ENCODE data around the gene PPFIBP2. TPM values are rescaled to one million over a fixed set of nuclear protein-coding genes. Genes with fewer than 3 reads are reported as not detected.
A peak's percentile ranks its signal among the peaks of the same experiment; 100 is the strongest.

Gene PPFIBP2
- polyA plus RNA-seq, 2 of the 4 experiments (the other 2 are of a cell fraction): 13.4 to 32.5 TPM

- Histone ChIP-seq H3K4me1 (peaks cover 5% of the 10 kb centered on the region; the same call in 2 of the 3 replicates), H3K4me3 (no peak overlapping the region), H3K4me2 (no peak overlapping the region), H3K27ac (peak overlapping the region in 1 of 2 experiments; percentile 31; a peak in 1 of 6 replicates), H3K9me3 (no peaks in the 10 kb centered on the region)
- no peak for DNase-seq (ENCODE audit: low read depth in 1 of 2, low spot score in 1 of 2)
- no peak for TF ChIP-seq BCL3 (IDR thresholded peaks at IDR 0.05)
- no peak for TF ChIP-seq ATOH8 (CRISPR knock-in tag; IDR thresholded peaks at IDR 0.05; ENCODE audit: low read depth)
- no peak for TF ChIP-seq ZSCAN20 (CRISPR knock-in tag; IDR thresholded peaks at IDR 0.05)
- TF ChIP-seq RNF2 (IDR thresholded peaks at IDR 0.05; ENCODE audit: borderline replicate concordance, low read depth): no peak
- TF ChIP-seq RARB (CRISPR knock-in tag; IDR thresholded peaks at IDR 0.05): no peak
- TF ChIP-seq MAX (IDR thresholded peaks at IDR 0.05): no peak
- TF ChIP-seq USF2 (IDR thresholded peaks at IDR 0.05): no peak
- no peak for TF ChIP-seq ZNF302 (CRISPR knock-in tag; IDR thresholded peaks at IDR 0.05)
- TF ChIP-seq POLR2AphosphoS2 (conservative IDR thresholded peaks at IDR 0.05; ENCODE audit: low read length): no peak
- TF ChIP-seq HES2 (IDR thresholded peaks at IDR 0.05): no peak
- TF ChIP-seq CEBPB (IDR thresholded peaks at IDR 0.05): no peak
- TF ChIP-seq CHD4 (IDR thresholded peaks at IDR 0.05; ENCODE audit: borderline replicate concordance): no peak
- no peak for TF ChIP-seq HDAC2 (IDR thresholded peaks at IDR 0.05)
- TF ChIP-seq PBX3 (IDR thresholded peaks at IDR 0.05): no peak
- TF ChIP-seq MYC (IDR thresholded peaks at IDR 0.05; ENCODE audit: borderline replicate concordance, low read length): no peak
- no peak for TF ChIP-seq ZC3H11A (IDR thresholded peaks at IDR 0.05)
- no peak for TF ChIP-seq E2F6 (IDR thresholded peaks at IDR 0.05; ENCODE audit: borderline replicate concordance, low read depth)
- TF ChIP-seq KDM1A (IDR thresholded peaks at IDR 0.05; ENCODE audit: low read depth): no peak
- peak in 1 of 2 experiments; percentile 8; a peak in 1 of 6 replicates for ATAC-seq
- ChIA-PET POLR2A (no interaction called here), CTCF (interaction anchor here (1.7 to 11.4 kb wide), 7 partner anchors 10 to 214 kb away, joined by 4 to 290 read pairs (median 23); partner anchors contain the start of gene PPFIBP2)
- 85% methylated on average over 14 of the region's 14 CpGs for WGBS (ENCODE audit: missing lambda C conversion rate)
- FAIRE-seq: no peak
Observed at GRCh38 chr11:7655253-7656217, 141.7 kb downstream of the PPFIBP2 start.

GRCh38 chr11:7656704-7657103 lies 142.9 kb downstream of the PPFIBP2 start:
- Histone ChIP-seq H3K9me3 (no peaks in the 10 kb centered on the region), H3K4me3 (no peak overlapping the region), H3K4me2 (no peak overlapping the region), H3K4me1 (peaks cover 5% of the 10 kb centered on the region; the same call in 2 of the 3 replicates), H3K27ac (peak overlapping the region in 1 of 2 experiments; percentile 74; a peak in 3 of 6 replicates)
- DNase-seq (ENCODE audit: low read depth in 1 of 2, low spot score in 1 of 2): no peak
- ATAC-seq: peak; percentile 11 to 44; a peak in 3 of 6 replicates
- FAIRE-seq: no peak
- WGBS (ENCODE audit: missing lambda C conversion rate): 92% methylated on average over 10 of the region's 11 CpGs
- no peak for TF ChIP-seq JUN (IDR thresholded peaks at IDR 0.05)
- no peak for TF ChIP-seq NFE2L2 (conservative IDR thresholded peaks at IDR 0.05; ENCODE audit: low read length)
- no peak for TF ChIP-seq ZFP36 (IDR thresholded peaks at IDR 0.05; ENCODE audit: borderline replicate concordance, partially characterized antibody)
- no peak for TF ChIP-seq SMC3 (IDR thresholded peaks at IDR 0.05)
- no peak for TF ChIP-seq JUNB (IDR thresholded peaks at IDR 0.05)
- no peak for TF ChIP-seq FOSB (CRISPR knock-in tag; IDR thresholded peaks at IDR 0.05)
- CTCF ChIA-PET: interaction anchor here (0.7 to 11.4 kb wide), 42 partner anchors 8 to 731 kb away, joined by 3 to 290 read pairs (median 5); partner anchors contain the start of gene PPFIBP2
- POLR2A ChIA-PET: interaction anchor here (1.4 kb wide), 1 partner anchor 85 kb away, joined by 14 read pairs; no protein-coding TSS in a partner anchor

All from A549 (cell line).